ENCODE data around the gene TTC21B.

DNA sequence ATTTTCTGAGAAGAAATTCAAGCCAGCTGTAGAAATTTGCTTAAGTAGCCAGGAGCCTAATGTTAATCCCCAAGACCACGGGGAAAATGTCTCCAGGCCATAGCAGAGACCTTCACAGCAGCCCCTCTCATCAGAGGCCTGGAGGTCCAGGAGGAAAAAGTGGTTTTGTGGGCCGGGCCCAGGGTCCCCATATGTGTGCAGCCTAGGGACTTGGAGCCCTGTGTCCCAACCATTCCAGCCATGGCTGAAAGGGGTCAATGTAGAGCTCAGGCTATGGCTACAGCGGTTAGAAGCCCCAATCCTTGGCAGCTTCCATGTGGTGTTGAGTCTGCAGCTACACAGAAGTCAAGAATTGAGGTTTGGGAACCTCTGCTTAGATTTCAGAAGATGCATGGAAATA is 14.2 kb upstream of the TTC21B start:
- TF ChIP-seq, protein P1, sequence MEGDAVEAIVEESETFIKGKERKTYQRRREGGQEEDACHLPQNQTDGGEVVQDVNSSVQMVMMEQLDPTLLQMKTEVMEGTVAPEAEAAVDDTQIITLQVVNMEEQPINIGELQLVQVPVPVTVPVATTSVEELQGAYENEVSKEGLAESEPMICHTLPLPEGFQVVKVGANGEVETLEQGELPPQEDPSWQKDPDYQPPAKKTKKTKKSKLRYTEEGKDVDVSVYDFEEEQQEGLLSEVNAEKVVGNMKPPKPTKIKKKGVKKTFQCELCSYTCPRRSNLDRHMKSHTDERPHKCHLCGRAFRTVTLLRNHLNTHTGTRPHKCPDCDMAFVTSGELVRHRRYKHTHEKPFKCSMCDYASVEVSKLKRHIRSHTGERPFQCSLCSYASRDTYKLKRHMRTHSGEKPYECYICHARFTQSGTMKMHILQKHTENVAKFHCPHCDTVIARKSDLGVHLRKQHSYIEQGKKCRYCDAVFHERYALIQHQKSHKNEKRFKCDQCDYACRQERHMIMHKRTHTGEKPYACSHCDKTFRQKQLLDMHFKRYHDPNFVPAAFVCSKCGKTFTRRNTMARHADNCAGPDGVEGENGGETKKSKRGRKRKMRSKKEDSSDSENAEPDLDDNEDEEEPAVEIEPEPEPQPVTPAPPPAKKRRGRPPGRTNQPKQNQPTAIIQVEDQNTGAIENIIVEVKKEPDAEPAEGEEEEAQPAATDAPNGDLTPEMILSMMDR (IDR thresholded peaks at IDR 0.05), result no peak
- TF ChIP-seq POLR2AphosphoS5 (IDR thresholded peaks at IDR 0.05), result no peak
